PC-3 (cell line): ENCODE results near the gene PBLD.

Experiments used
- EZH2 ChIP-seq: fragments of 300-600 bp; sonication (generic); IDR thresholded peaks from one replicate; pipeline ENCODE4 v1.6.1; 2017; ENCODE audit warnings: antibody characterized with exemption, mild to moderate bottlenecking, low read length; ENCODE audit not compliant: unreplicated experiment
- EZH2phosphoT487 ChIP-seq: fragments of 300-600 bp; sonication (generic); IDR thresholded peaks from 2 replicates; pipeline ENCODE4 v1.6.1; 2018; ENCODE audit warnings: mild to moderate bottlenecking, antibody characterized with exemption, low read length, borderline replicate concordance
- TF ChIP-seq, protein P1 (sequence below): fragments of 300-600 bp; sonication (generic); conservative IDR thresholded peaks from 2 replicates; pipeline ENCODE4 v1.5.1; 2017; ENCODE audit warnings: antibody characterized with exemption, low read depth, mild to moderate bottlenecking, low read length

- TF ChIP-seq EZH2phosphoT487 (no peak), EZH2 (no peak)
- TF ChIP-seq, protein P1, sequence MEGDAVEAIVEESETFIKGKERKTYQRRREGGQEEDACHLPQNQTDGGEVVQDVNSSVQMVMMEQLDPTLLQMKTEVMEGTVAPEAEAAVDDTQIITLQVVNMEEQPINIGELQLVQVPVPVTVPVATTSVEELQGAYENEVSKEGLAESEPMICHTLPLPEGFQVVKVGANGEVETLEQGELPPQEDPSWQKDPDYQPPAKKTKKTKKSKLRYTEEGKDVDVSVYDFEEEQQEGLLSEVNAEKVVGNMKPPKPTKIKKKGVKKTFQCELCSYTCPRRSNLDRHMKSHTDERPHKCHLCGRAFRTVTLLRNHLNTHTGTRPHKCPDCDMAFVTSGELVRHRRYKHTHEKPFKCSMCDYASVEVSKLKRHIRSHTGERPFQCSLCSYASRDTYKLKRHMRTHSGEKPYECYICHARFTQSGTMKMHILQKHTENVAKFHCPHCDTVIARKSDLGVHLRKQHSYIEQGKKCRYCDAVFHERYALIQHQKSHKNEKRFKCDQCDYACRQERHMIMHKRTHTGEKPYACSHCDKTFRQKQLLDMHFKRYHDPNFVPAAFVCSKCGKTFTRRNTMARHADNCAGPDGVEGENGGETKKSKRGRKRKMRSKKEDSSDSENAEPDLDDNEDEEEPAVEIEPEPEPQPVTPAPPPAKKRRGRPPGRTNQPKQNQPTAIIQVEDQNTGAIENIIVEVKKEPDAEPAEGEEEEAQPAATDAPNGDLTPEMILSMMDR, result no peak
Measured at GRCh38 chr10:68302503-68302823, 30.3 kb downstream of the PBLD start.
